Stimulated activated CD8-positive, alpha-beta memory T cell treated with anti-CD3 and anti-CD28 coated beads, Interleukin-7, amount 100 ng/mL, for 24 hours (primary cell): Measurements from ENCODE around the gene CPSF3.

Experiments
- DNase-seq: peaks from one replicate; pipeline ENCODE4 v3.0.0-alpha.2; 2020; ENCODE audit warnings: low read depth

The CPSF3 gene

GRCh38 chr2:9419541-9419940 is 3.9 kb upstream of the CPSF3 start:
- DNase-seq: no peak

GRCh38 chr2:9420495-9420894 is 3.0 kb upstream of the CPSF3 start:
- no peak for DNase-seq

- DNase-seq: peak; percentile 23
Observed at GRCh38 chr2:9422321-9423099, 944 bp upstream of the CPSF3 start.

- peak; percentile 4 for DNase-seq
Observed at GRCh38 chr2:9423922-9424272, 443 bp downstream of the CPSF3 start.

GRCh38 chr2:9424447-9425164 is 1.2 kb downstream of the CPSF3 start:
- no peak for DNase-seq

- no peak for DNase-seq
Observed at GRCh38 chr2:9428965-9429577, 5.6 kb downstream of the CPSF3 start.

GRCh38 chr2:9430316-9431293 is 7.2 kb downstream of the CPSF3 start:
- no peak for DNase-seq

- DNase-seq: no peak
Observed at GRCh38 chr2:9434489-9434888, 11.0 kb downstream of the CPSF3 start.

GRCh38 chr2:9439536-9439935 is 16.1 kb downstream of the CPSF3 start:
- no peak for DNase-seq

- DNase-seq: no peak
Observed at GRCh38 chr2:9440058-9440727, 16.7 kb downstream of the CPSF3 start.

GRCh38 chr2:9441556-9441955 is 18.1 kb downstream of the CPSF3 start:
- no peak for DNase-seq

GRCh38 chr2:9443526-9443925 is 20.1 kb downstream of the CPSF3 start:
- no peak for DNase-seq

- DNase-seq: no peak
Observed at GRCh38 chr2:9445089-9445488, 21.6 kb downstream of the CPSF3 start.

- DNase-seq: no peak
Observed at GRCh38 chr2:9451231-9451630, 27.8 kb downstream of the CPSF3 start.

- no peak for DNase-seq
Observed at GRCh38 chr2:9460441-9461017, 37.1 kb downstream of the CPSF3 start.

GRCh38 chr2:9461079-9461478 is 37.6 kb downstream of the CPSF3 start:
- DNase-seq: no peak

GRCh38 chr2:9462313-9462712 is 38.9 kb downstream of the CPSF3 start:
- DNase-seq: no peak

- no peak for DNase-seq
Observed at GRCh38 chr2:9462886-9463697, 39.6 kb downstream of the CPSF3 start.

- DNase-seq: no peak
Observed at GRCh38 chr2:9463698-9464034, 40.2 kb downstream of the CPSF3 start.

- no peak for DNase-seq
Observed at GRCh38 chr2:9465170-9465569, 41.7 kb downstream of the CPSF3 start.
